Dedifferentiated amniotic fluid mesenchymal stem cell (primary cell): Measurements from ENCODE around the gene ZPR1.
A peak's percentile ranks its signal among the peaks of the same experiment; 100 is the strongest.

Experiments
- DNase-seq: peaks from one replicate; pipeline ENCODE4 v3.0.0-alpha.2; 2016; ENCODE audit errors: extremely low spot score

ZPR1 gene

DNA sequence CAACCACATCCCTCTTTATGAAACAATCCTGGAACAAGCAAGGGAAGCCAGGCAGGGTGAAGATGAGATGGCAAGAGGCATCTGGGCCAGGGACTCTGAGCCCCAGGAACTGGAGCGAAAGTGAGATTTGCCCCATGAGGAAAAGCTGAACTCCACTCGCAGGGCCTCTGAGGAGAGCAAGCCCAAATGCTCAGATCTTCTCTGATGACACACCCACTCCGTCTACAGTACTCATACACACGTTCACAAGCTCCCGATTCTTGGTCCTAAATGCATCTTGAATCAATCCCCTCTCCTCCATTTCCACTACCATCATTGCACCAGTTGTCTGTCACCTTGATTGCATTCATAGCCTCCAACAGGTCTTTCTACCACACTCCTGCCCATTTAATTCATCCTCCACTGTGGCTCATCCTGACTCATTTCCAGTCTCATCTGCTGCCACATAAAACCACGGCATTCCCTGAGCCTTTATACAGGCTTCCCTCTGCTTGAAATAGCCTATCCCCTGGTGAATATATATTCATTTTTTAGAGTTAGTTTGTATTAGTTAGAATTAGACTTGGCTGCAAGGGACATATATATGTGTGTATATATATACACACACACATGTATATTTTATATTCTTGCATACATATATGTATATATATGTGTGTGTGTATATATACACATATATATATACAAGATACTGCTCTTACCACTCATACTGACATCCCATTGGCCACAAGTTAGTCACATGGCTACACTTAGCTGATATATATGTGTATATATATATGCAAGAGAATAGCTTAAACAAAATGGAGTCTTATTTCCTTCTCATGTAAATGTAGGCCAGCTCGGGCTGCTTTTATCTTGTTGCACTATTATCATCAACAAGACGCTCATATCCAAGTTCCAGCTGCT, 5.3 kb upstream of the ZPR1 start:
- peak; percentile 39 for DNase-seq

DNA sequence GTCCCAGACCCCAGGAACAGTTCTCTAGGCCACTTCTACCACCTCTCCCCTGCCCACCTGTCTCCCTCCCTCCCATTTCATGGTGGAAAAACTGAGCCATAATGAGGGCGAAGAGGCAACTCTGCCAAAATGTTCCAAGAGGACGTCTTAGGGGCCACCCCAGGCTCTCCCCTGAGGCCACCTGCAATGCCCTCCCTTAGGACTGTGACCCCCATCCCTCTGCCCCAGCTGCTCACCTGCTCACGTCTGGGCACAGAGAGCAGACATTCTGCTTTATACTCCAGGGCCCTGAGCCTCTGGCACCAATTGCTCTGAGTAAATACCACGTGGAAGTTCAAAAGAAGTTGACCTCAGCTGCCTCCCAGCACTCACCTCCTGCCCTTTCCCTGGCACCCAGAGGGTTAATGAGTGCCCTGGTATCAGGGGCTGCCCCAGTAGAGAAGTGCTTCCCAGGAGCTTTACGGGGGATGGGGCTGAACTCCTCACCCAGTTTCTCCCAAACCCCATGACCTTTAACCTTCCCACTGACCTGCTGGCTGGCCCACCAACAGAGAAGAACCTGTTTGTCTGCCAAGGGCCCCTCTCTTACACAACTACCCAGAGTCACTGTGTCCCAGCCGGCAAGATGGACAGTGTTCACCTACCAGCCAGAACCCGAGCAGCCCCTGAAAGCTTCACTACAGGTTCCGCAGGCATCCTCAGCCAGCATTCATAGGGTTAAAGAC, 4.5 kb upstream of the ZPR1 start:
- DNase-seq, result no peak

DNA sequence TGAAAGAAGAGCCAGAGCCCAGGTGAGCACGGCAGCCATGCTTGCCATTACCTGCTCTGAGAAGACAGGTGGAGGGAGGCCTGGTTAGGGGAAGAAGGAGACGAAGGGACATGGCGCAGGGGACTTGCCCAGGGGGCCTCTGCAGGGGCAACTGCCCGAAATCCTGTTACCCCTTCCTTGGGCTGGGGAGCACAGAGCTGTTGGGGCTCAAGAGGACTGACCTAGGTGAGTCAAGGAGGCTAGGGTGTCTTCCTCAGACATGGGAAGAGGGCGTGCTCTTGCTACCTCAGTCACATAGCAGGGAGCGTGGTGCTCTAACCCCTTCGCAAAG, 4.0 kb upstream of the ZPR1 start, which contains the start of gene APOA5:
Gene APOA5 (minus strand): TSS at position 67 of the 331 bp plus-strand sequence. CDS start 19 bp downstream, at position 48.
- DNase-seq, result no peak

DNA sequence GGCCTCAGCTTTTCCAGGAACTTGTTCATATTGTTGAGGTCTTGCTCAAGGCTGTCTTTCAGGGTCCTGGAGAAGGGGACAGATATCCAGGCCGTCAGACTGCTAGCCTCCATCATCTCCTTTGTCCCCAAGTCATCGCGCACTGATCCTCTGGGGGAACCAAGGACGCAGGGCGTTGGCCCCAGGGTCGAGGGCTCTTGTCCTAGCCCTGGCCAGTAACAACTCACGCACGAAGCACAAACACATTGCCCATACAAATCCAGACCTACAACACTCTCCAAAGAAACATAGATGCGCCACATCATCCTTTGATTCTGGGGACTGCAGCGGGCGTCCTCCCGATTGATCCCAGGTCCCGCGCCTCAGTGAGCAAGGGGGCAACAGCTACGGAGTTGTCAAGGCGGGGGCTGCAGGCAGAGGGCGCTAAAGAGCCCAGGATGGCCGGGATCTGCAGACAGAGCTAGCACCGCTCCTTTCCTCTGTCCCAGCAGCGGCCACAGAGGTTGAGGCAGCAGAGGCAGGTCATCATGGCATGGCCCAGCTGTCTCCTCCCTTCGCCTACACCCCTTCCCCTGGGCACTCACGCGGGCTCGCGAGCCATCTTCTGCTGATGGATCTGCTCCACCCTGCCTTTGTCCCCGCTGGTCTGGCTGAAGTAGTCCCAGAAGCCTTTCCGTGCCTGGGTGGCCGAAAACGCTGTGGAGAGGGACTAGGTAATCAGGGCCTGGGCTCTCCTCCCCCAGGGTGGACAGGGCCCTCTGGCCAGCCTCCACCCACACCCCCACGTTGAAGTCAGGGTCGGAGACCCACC, 3.4 kb upstream of the ZPR1 start:
- peak; percentile 39 for DNase-seq

DNA sequence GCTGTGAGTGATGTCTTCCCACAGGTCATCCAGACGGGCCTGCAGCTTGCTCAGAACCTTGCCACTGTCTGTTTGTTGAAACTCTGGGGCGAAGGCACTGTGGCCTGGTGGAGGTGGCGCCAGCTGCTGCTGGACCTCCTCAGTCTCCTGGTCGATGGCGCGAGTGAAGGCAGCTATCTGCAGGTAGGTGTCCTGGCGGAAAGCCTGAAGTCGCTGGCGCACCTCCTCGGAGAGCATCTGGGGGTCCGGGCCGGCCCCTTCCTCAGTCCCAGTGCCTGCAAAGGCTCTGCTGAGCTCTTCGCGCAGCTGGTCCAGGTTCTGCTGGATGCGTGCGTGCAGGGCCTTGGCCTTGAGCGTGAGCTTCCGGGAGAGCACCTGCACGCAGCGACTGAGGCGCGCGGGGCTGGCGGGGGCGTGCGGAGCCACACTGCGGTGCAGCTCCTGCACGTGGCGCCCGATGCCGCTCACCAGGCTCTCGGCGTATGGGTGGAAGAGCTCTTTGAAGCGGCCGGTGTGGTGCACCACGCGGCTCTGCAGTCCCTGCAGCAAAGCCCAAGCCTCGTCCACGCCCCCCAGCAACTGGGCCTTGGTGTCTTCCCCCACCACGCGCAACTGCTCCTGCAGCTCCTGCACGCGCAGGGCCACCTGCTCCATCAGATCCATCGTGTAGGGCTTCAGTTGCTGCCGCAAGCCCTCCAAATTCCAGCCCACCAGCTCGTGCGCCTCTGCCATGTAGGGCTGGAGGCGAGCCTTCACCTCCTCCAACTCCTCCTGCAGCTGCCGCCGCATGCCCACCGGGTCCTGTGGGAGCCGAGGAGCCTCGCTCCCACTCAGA, 2.6 kb upstream of the ZPR1 start:
- no peak for DNase-seq

DNA sequence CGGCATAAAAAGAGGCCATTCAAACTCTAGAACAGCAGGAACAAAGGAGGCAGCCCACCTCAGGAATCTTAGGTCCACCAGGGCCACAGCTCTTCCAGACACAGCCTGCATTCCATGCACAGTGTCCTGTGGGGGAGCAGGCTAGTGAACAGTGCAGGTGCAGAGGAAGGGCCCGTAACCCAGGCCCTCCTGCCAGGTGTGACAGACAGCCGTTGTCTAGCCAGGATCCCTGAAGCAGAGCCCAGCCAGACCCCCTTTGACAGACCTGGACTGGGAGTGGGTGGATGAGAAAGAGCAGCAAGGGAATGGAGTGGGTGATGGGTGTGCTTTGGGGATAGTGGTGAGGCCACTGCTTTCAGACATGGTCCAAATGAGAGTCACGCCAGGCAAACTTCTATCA, 1.2 kb upstream of the ZPR1 start:
- DNase-seq, result no peak

DNA sequence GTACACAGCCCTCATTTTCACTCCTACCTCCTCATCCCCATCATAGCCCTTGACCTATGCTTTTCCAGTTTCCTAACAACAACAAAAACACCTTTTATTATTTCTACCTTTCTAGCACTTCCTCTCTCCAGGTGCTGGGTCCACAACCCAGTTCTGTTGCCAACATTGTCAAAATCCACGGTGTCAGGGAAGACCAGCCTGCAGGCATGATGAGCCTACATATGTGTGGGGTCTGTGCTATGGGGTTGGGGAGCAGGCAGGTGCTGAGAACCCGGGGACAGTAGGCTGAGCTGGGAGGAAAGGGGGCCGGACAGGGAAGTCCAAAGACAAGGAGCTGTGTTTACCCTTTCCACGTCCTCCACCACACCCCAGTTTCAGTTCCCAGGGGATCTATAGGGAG, 711 bp upstream of the ZPR1 start:
- no peak for DNase-seq

DNA sequence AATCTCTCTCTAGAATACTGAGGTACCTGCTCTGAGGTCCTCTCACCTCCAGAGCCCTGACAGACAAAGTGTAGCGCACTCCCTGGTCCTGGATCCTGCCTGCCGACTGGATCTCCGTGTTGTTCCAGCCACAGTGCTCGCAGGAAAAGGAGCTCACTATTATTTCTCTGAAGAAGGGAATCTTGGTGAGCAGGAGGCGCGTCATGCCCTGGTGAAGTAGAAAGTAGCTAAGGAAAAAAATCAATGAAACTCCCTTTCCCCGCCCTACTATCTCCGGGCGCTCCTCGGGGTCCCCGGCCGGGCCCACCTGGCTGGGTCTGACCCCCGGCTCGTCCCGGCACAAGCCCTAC, 412 bp downstream of the ZPR1 start:
- no peak for DNase-seq

DNA sequence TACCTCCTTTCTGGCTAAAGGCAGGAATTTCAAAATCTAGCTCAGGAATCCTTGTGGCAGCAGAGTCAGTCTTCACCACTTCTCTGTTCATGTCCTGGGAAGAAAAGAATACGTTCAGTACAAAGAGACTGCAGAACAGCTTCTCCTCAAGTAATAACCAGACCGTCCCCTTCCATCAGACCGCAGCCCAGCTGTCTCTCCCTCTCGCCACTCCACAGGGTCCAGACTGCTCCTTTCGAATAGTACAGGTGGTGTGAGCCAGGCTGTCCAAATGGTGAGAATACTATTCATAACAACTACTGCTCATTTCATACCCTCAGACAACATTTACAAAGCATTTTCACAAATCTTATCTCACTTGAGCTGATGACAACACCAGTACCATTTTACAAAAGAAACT, 857 bp downstream of the ZPR1 start:
- no peak for DNase-seq

DNA sequence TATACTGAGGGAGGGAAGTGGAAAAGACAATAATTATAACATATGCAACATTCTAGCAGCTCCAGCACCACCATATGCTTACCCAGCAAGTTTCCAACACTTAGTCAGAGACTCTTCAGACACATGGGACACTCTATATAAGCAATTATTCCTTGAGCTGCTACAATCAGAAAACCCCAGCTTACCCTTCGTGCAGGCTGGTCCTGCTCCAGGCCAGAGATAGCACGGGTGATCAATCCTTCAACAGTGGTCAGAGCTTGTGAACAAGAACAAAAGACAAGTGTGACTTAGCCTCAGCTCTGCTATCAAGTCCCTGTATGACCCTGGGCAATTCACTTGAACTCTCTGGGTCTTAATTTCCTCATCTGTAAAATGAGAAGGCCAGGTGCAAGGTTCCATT, 1.5 kb downstream of the ZPR1 start:
- no peak for DNase-seq

DNA sequence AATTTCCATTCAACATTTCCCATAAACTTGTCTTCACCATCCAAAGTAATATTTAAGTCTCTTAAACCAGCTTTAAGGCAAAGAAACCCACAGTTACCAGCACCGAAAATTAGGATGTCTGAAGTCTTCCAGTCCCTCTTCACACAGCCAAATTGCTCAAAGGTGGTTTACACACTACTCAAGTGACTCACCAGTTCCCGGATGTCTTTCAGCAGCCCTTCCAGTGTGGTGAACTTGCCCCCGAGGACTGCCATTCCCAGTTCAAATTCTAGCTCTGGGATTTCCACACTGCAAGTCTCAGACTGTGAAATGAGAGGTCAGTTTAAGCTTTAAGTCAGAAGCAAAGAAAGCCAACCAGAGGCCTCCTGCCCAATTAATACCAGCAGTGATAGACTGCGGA, 5.1 kb downstream of the ZPR1 start:
- no peak for DNase-seq

DNA sequence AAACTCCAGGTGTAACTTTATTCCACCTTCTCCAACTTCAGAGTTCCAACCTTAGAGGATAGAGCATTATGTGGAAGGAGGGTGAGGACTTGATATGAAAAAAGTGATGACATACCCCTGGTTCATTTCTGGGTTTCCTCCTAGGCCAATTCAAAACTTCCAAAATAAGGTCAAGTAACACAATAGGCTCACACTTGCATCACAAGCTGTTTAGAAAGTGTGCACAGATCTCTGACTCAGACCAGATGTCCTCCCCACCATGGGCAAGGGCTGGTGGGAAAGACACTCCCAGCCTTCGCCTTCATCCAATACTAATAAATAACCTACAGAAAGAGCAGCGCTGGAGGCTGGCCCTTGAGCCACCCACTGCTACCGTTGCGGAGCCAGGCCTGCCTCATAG, 9.3 kb downstream of the ZPR1 start:
- DNase-seq, result no peak

DNA sequence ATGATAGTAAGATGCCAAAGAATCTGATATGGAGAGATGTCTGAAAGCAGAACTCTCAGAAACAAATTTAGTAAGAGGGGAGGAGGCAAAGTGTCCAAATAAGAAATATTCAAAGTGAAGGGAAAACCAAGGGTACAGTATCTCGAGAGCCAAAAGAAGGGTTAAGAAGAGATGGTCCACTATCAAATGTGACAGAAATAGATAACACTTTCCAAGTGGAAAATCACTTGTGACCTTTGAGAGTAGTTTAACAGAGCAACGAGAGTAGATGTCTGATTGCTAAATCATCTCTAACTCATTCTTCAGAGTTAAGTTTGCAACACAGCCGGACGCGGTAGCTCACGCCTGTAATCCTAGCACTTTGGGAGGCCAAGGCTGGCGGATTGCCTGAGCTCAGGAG, 10.8 kb downstream of the ZPR1 start:
- no peak for DNase-seq

DNA sequence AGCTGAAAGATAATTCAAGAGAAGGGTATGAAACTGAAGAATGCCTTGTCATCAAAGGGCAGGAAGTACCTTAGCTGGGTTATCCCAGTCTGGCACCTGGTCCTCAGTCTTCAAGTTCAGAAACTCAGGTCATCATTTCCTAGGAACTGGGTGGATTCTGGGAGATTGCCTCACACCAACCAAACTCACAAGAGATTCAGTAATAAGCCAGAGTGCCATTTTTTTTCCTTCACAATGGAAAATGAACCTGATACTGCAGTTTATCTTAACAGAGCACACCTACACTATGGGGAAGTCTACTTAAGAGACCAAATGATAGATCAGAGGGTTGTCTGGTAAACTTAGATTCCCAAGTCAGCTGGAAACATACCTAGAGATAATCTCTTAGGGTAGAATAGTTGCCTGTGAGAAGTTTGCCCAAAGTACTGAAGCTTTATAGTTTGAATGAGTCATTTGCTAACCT, 11.3 kb downstream of the ZPR1 start:
- no peak for DNase-seq

DNA sequence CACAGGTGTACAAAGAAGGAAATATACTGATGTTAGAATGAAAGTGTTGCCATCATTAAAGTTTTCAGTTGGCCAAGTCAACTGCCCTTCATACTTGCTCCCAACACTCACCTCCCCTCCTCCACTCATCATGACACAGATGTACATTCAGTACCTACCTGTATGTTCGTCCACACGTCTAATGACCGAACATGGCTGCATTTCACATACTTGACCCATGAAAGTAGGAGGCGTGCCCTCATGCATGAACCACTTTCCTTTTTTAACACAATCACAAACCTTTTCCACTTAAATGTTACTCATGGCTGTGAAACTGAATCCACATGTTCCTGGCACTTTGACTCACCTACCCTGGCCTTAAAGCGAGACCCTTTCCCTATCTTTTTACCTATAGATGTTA, 11.8 kb downstream of the ZPR1 start:
- DNase-seq, result no peak

DNA sequence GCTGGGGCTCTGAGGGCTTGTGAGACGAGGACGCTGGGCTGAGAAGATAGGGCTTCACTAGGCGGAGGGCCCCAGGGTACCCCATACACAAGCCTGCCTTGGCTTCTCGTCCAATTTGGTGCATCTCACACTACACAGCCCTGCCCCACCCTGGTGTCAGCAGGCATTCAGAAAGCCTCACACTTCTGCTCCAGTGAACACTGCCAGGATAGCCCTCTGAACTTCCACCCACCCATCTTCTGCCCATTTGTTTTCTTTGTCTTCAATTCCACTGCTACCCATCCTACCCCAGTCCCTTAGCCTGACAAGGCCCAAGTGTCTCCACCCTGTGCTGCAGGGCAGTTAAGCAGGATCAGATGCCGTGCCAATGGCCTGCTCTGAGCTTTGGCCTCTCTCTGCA, 13.2 kb downstream of the ZPR1 start:
- no peak for DNase-seq

DNA sequence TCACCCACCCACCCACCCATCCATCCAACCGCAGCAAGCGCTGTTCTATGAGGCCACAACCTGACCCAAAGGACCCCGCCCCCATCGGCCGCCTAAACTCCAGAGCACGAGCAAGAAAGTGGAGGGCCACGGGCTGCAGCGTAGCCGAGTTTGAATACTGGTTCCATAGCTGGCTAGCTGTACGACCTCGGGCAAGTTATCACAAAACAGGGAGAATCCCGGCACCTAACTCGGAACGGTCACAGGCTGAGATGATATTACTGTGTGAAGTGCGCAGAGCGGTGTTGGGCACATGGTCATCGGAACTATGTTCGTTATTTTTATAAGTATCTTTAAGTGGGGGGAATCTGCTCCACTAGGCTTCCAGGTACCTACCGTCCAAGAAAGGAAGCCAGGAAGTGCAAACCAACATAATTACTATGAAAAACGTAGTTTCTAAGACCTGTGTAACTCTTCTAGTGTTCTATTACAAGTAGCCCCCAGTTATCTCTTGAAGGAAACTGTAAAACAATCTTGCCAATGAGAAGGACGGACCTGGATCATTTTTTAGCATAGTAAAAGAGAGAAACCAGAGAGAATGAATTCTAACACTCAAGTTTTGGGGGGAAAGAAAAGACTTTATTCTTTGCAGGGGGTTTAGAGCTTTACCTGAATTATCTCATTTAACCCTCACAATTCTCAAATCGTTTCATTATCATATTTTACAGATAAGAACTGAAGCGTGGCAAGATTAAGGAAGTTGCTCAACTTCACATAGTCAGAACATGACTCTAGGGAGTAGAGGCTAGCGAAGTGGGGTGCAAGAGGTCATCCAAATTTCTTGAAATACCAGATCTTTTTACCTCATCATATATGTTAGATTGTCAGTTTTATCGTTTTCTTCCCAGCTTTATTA, 14.4 kb downstream of the ZPR1 start:
- no peak for DNase-seq

DNA sequence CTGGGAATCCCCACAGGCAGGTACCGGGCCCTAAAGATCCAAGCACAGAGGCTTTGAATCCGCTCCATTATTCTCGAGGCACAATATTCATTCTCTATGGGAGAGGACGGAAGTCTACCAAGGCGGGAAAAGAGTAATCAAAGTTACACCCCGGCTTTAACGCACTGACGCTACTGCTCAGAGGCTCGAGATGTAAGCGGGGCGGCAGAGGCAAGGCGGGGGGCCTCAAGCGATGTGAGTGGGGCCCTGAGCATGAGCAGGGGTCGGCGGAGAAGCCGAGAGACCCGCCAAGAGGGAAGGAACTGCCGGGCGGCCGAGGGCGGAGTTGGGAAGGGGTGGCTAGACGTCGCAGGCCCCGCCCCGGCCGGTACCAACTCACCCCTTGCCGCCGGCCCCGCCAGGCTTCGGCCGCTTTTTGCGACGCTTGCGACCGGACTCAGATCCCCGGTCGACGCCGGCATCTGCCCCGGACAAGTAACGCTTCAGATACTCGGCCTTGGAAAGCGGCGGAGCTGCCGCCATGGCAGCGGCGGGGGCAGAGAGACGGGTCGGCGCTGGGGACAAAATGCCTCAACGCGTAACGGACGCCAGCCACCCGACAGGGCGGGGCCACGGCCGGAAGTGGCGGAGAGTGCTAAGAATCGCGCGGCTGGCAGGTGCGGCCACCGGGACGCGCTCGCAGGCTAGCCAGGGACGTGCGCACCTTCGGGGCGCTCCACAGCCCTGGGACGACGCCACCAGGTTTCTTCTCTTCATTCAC, 15.2 kb downstream of the ZPR1 start, which contains the start of gene BUD13:
Gene BUD13 (minus strand): TSS at position 545 of the 760 bp plus-strand sequence. CDS start 23 bp downstream, at position 522.
- peak; percentile 66 for DNase-seq

DNA sequence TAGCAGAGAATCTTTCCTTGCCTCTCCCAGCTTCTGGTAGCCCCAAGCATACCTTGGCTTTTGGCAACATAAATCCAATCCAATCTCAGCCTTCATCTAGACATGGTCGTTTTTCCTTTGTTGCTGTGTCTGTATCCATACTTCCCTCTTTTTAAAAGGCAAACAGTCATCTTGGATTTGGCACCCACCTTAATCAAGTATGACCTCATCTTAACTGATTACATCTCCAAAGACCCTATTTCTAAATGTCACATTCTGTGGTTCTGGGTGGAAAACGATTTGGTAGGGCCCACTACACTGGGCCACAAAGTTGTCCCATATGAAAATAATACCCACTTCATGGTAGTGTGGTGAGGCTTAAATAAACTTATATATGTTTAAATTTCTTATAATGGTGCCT, 15.9 kb downstream of the ZPR1 start:
- DNase-seq, result no peak

DNA sequence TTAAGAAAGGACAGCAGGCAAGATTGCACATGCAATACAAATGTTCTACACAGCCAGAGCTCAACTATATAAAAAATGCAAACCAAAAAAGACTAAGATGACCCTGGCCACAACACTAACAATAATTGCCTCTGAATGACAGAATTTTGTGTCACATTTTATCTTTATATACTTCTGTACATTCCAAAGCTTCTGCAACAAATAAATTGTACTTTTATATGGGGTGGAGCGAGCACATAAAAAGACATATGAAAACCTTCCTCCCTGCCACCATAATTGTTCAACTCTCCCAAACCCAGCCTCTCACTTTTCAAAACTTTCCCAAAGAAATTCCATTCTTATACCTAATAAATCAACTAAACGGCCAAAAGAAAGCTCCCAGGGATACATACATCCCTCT, 25.7 kb downstream of the ZPR1 start:
- no peak for DNase-seq
